Measurements from ENCODE around the gene UBE3D. TPM values are rescaled to one million over a fixed set of nuclear protein-coding genes. Genes with fewer than 3 reads are reported as not detected.

Gene UBE3D
- polyA plus RNA-seq, 2 of the 4 experiments (the other 2 are of a cell fraction), result 4.4 to 6.2 TPM

- CTCF ChIA-PET, result no interaction called here
- no peak for DNase-seq (ENCODE audit: low read depth in 1 of 2, low spot score in 1 of 2)
- no peak for ATAC-seq
- TF ChIP-seq ZNF302 (CRISPR knock-in tag; IDR thresholded peaks at IDR 0.05) (no peak), PBX3 (IDR thresholded peaks at IDR 0.05) (no peak), GATA3 (IDR thresholded peaks at IDR 0.05; ENCODE audit: borderline replicate concordance) (no peak), HEYL (CRISPR knock-in tag; IDR thresholded peaks at IDR 0.05) (no peak), ZFP36 (IDR thresholded peaks at IDR 0.05; ENCODE audit: borderline replicate concordance, partially characterized antibody) (no peak), RCOR1 (IDR thresholded peaks at IDR 0.05; ENCODE audit: low read depth, low read length) (no peak), JUN (IDR thresholded peaks at IDR 0.05) (no peak), ESRRA (IDR thresholded peaks at IDR 0.05; ENCODE audit: borderline replicate concordance, low read length) (no peak), TP53 (CRISPR knock-in tag; IDR thresholded peaks at IDR 0.05) (no peak)
- TF ChIP-seq, protein P1, sequence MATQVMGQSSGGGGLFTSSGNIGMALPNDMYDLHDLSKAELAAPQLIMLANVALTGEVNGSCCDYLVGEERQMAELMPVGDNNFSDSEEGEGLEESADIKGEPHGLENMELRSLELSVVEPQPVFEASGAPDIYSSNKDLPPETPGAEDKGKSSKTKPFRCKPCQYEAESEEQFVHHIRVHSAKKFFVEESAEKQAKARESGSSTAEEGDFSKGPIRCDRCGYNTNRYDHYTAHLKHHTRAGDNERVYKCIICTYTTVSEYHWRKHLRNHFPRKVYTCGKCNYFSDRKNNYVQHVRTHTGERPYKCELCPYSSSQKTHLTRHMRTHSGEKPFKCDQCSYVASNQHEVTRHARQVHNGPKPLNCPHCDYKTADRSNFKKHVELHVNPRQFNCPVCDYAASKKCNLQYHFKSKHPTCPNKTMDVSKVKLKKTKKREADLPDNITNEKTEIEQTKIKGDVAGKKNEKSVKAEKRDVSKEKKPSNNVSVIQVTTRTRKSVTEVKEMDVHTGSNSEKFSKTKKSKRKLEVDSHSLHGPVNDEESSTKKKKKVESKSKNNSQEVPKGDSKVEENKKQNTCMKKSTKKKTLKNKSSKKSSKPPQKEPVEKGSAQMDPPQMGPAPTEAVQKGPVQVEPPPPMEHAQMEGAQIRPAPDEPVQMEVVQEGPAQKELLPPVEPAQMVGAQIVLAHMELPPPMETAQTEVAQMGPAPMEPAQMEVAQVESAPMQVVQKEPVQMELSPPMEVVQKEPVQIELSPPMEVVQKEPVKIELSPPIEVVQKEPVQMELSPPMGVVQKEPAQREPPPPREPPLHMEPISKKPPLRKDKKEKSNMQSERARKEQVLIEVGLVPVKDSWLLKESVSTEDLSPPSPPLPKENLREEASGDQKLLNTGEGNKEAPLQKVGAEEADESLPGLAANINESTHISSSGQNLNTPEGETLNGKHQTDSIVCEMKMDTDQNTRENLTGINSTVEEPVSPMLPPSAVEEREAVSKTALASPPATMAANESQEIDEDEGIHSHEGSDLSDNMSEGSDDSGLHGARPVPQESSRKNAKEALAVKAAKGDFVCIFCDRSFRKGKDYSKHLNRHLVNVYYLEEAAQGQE (IDR thresholded peaks at IDR 0.05), result no peak
- no peak overlapping the region for H3K27ac ChIP-seq
- no peak overlapping the region for H3K4me2 ChIP-seq
- H3K4me3 ChIP-seq, result no peak overlapping the region
- FAIRE-seq, result no peak
- H3K4me1 ChIP-seq, result no peaks in the 10 kb centered on the region
- POLR2A ChIA-PET, result no interaction called here
- H3K9me3 ChIP-seq, result no peaks in the 10 kb centered on the region
These were observed 80.9 kb downstream of the UBE3D start for GRCh38 chr6:82984720-82985119.

- FAIRE-seq (no peak), ATAC-seq (no peak), DNase-seq (ENCODE audit: low read depth in 1 of 2, low spot score in 1 of 2) (no peak)
- no peak overlapping the region for H3K4me3 ChIP-seq
- CTCF ChIA-PET, result no interaction called here
- WGBS (ENCODE audit: missing lambda C conversion rate), result 26% methylated on average over 1 of the region's 1 CpG
- TF ChIP-seq MAZ (IDR thresholded peaks at IDR 0.05; ENCODE audit: borderline replicate concordance, low read depth, low read length) (no peak), FOSL2 (IDR thresholded peaks at IDR 0.05) (no peak), FOSL2 (CRISPR knock-in tag; IDR thresholded peaks at IDR 0.05) (no peak), ESRRA (IDR thresholded peaks at IDR 0.05; ENCODE audit: borderline replicate concordance, low read length) (no peak), SMC3 (IDR thresholded peaks at IDR 0.05) (no peak), HEYL (CRISPR knock-in tag; IDR thresholded peaks at IDR 0.05) (no peak), ZNF302 (CRISPR knock-in tag; IDR thresholded peaks at IDR 0.05) (no peak), ZC3H11A (IDR thresholded peaks at IDR 0.05) (no peak), RARB (CRISPR knock-in tag; IDR thresholded peaks at IDR 0.05) (no peak), TP53 (CRISPR knock-in tag; IDR thresholded peaks at IDR 0.05) (no peak), CHD2 (IDR thresholded peaks at IDR 0.05; ENCODE audit: low read length, partially characterized antibody) (no peak), KDM1A (IDR thresholded peaks at IDR 0.05; ENCODE audit: low read depth) (no peak), NPAS2 (CRISPR knock-in tag; IDR thresholded peaks at IDR 0.05; ENCODE audit: borderline replicate concordance) (no peak), EHF (CRISPR knock-in tag; IDR thresholded peaks at IDR 0.05) (no peak), HOXA7 (CRISPR knock-in tag; IDR thresholded peaks at IDR 0.05) (no peak), FOXS1 (CRISPR knock-in tag; IDR thresholded peaks at IDR 0.05) (no peak)
- POLR2A ChIA-PET, result no interaction called here
- no peak overlapping the region for H3K27ac ChIP-seq
- H3K4me2 ChIP-seq, result no peak overlapping the region
- no peaks in the 10 kb centered on the region for H3K9me3 ChIP-seq
- no peaks in the 10 kb centered on the region for H3K4me1 ChIP-seq
These were observed 85.6 kb downstream of the UBE3D start for GRCh38 chr6:82980086-82980485.

- 95% methylated on average over 1 of the region's 1 CpG for WGBS (ENCODE audit: missing lambda C conversion rate)
- no peak for ATAC-seq
- DNase-seq (ENCODE audit: low read depth in 1 of 2, low spot score in 1 of 2), result no peak
These were observed 86.0 kb downstream of the UBE3D start for GRCh38 chr6:82979657-82980056.

More at GRCh38 chr6:82979657-82980056, 86.0 kb downstream of the UBE3D start:
- ChIA-PET POLR2A (no interaction called here), CTCF (no interaction called here)
- Histone ChIP-seq H3K4me3 (no peak overlapping the region), H3K9me3 (no peaks in the 10 kb centered on the region), H3K4me2 (no peak overlapping the region), H3K4me1 (no peaks in the 10 kb centered on the region), H3K27ac (no peak overlapping the region)
- no peak for FAIRE-seq
- TF ChIP-seq HEYL (CRISPR knock-in tag; IDR thresholded peaks at IDR 0.05) (no peak), NR3C1 (IDR thresholded peaks at IDR 0.05) (no peak), ESRRA (IDR thresholded peaks at IDR 0.05; ENCODE audit: borderline replicate concordance, low read length) (no peak), GATA3 (IDR thresholded peaks at IDR 0.05; ENCODE audit: borderline replicate concordance) (no peak), POLR2AphosphoS2 (conservative IDR thresholded peaks at IDR 0.05; ENCODE audit: low read length) (no peak), FOSL2 (IDR thresholded peaks at IDR 0.05) (no peak), FOSL2 (CRISPR knock-in tag; IDR thresholded peaks at IDR 0.05) (no peak), CBX2 (IDR thresholded peaks at IDR 0.05; ENCODE audit: borderline replicate concordance, low read depth) (no peak), HOXA7 (CRISPR knock-in tag; IDR thresholded peaks at IDR 0.05) (no peak), TFCP2L1 (CRISPR knock-in tag; IDR thresholded peaks at IDR 0.05) (no peak), FOSB (CRISPR knock-in tag; IDR thresholded peaks at IDR 0.05) (no peak), BHLHE40 (IDR thresholded peaks at IDR 0.05; ENCODE audit: low read depth, low read length) (no peak)

Data from A549 (cell line).